Dermis microvascular lymphatic vessel endothelial cell (primary cell): Measurements from ENCODE around the gene CEP135. TPM values are rescaled to one million over a fixed set of nuclear protein-coding genes. Genes with fewer than 3 reads are reported as not detected.
A peak's percentile ranks its signal among the peaks of the same experiment; 100 is the strongest.

Experiments used
- DNase-seq, 2 donors: peaks; one replicate each; pipeline versions ENCODE4 v3.0.0 to v3.0.0-alpha.2; 2010; ENCODE audit warnings: low read depth in 2 of 2
- total RNA-seq: library from RNA; depleted of rRNA; stranded (reverse); fragments of >200 nt; gene quantifications from 2 replicates; pipeline ENCODE4 v1.2.1, GENCODE V29; 2014

CEP135 gene
- total RNA-seq, 1 donor from 2014 or later, result 5.8 TPM

- DNase-seq, result no peak
Measured at GRCh38 chr4:56007154-56007553, 58.4 kb downstream of the CEP135 start.

DNA sequence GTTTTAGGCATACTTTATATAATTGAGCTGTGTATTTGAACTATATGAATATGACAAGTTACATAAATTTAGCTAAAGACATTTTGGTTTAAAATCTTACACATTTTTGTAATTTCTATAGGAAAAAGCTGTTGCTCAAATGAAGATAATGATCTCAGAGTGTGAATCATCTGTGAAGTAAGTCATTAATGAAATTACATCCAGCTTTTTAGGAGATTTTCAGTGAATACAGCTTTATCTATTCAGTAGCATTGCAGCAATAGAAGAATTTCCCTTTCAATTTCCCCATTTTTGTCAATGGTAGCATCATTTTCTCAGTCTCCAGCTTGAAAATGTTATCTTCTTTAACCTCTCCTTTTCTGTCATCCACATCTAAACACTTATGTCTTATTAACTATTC is 59.5 kb downstream of the CEP135 start:
- no peak for DNase-seq

GRCh38 chr4:56026596-56026995 is 77.9 kb downstream of the CEP135 start:
- peak; percentile 10 to 81 for DNase-seq

DNA sequence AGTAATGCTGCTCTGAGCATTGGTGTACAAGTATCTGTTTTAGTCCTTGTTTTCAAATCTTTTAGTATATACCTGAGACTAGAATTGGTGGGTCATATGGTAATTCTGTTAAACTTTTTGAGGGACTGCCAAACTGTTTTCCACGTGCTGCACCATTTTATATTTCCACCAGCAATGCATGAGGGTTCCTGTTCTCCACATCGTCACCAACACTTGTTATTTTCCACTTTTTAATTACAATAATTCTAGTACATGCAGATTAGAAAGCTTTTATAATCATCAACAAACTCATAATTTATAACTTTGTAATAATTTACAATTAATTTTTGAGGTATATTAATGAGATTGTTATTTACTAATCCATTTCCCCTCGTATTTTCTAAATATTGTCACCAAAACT is 79.4 kb downstream of the CEP135 start:
- no peak for DNase-seq

DNA sequence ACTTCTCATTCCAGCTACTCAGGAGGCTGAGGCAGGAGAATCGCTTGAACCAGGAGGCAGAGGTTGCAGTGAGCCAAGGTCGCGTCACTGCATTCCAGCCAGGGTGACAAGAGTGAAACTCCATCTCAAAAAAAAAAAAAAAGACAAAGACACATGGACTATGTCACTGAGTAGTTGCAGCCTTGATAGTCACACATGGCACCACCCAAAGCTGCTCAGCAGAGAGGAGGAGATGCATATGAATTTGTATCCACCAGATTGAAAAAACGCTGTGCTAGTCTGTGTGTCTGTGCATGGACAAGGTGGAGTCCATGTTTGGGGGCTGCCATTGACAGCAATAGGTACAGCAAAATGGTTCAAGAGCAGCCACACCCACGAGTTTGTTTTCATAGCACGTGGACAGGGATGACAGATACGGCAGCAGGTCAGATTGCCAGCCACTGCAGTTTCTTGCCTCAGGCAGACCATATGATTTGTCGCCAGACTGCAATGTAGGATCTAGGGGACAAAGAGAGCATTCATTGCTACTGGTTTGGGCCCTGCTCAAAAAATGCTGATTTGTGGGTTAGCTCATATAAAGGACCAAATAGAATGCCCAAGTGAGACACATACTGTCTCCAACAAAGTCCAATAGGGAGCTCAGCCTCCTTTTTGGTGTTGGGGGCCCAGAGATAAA is 89.9 kb downstream of the CEP135 start:
- DNase-seq, result no peak

GRCh38 chr4:56040842-56041241 is 92.1 kb downstream of the CEP135 start:
- DNase-seq, result no peak

DNA sequence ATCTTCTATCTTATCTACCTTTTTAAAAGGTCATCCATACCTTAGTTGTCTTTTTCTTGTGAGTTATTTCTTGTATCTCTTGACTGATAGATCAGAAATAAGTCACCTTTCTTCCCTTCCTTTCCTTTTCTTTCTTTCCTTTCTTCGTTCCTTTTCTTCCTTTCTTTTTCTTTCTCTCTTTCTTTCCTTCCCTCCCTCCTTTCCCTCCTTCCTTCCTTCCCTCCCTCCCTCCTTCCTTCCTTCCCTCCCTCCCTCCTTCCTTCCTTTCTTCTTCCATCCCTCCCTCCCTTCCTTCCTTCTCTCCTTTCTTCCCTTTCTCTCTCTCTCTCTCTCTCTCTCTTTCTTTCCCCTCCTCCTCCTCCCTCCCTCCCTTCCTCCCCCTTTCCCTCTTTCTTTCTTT is 93.5 kb downstream of the CEP135 start:
- DNase-seq, result no peak

DNA sequence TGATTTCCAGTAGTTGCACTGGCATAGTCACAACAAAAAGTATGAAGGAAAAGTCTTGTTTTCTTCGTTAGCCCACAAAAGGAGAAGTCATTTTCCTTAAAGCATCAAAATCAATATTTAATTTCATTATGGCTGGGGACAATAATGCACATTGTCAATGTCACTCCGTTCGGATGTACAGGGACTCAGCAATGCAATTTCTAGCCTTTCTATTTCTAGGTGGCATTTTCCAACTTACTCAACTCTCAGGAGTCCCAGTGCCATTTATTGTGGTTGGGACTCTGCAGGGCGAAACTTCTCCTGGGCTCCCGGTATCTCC is 99.6 kb downstream of the CEP135 start:
- DNase-seq, result peak in 1 of 2 donors; percentile 13

GRCh38 chr4:56048702-56049431 is 100.1 kb downstream of the CEP135 start:
- DNase-seq, result peak; percentile 23 to 73

GRCh38 chr4:56050625-56051024 is 101.9 kb downstream of the CEP135 start:
- DNase-seq, result no peak

GRCh38 chr4:56051029-56051709 is 102.4 kb downstream of the CEP135 start:
- DNase-seq, result no peak

DNA sequence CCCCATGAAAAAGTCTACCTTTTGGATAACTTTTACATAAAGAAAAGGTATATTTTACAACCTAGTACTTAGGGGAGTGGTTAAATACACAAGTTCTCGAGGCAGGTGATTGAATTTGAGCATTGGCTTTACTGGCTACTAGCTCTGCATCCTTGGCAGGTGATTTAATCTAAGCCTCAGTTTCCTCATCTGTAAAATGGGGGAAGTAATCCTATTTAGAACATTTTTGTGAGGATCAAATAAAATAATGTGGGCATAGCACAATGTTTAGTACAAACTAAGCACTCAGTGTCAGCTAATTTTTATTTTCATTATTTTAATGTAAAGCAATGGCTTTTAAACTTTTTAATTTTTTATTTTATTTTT is 102.9 kb downstream of the CEP135 start:
- DNase-seq, result no peak

- DNase-seq, result no peak
Measured at GRCh38 chr4:56052481-56052880, 103.7 kb downstream of the CEP135 start.

GRCh38 chr4:56052966-56053365 is 104.2 kb downstream of the CEP135 start:
- no peak for DNase-seq

- DNase-seq, result no peak
Measured at GRCh38 chr4:56055027-56055977, 106.6 kb downstream of the CEP135 start.

DNA sequence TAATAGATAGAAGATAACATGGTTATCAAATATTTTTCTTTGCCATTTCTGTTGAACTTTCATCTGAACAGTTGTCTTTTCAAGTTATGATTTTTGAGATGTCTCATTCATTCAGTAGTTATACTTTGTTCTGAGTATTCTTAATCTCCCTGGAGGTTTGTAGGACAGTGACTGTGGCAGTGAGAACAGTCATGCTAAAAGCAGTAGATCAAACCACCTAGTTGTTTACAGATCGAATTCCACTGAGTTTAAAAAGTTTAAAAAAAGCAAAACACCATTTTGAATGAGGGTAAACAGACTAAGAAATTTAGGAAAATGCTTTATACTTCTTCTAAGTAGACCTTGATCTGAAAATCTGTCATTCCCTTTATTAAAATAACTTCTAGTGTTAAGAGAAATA is 107.2 kb downstream of the CEP135 start:
- DNase-seq, result no peak

DNA sequence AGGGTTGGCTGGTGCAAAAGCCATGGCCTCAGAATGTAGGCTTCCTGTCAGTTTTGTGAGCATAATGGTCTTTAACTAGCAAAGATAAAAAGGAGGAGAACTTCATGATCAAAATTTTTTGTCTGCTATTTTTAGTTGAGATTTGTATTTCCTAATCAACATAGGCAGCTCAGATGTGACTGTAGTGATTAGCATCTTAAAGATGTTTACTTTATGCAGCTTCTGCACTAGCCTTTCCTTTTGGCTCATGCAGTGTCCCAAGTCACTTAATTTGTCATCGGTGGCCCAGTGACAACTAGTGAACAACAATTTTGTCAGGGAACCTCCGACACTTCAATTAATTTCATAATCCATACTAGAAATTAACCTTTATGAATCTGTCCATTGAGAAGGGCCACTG is 109.8 kb downstream of the CEP135 start:
- DNase-seq, result no peak

GRCh38 chr4:56060036-56060435 is 111.3 kb downstream of the CEP135 start:
- no peak for DNase-seq

- no peak for DNase-seq
Measured at GRCh38 chr4:56062106-56062505, 113.4 kb downstream of the CEP135 start.

- DNase-seq, result no peak
Measured at GRCh38 chr4:56062526-56063145, 113.9 kb downstream of the CEP135 start.

DNA sequence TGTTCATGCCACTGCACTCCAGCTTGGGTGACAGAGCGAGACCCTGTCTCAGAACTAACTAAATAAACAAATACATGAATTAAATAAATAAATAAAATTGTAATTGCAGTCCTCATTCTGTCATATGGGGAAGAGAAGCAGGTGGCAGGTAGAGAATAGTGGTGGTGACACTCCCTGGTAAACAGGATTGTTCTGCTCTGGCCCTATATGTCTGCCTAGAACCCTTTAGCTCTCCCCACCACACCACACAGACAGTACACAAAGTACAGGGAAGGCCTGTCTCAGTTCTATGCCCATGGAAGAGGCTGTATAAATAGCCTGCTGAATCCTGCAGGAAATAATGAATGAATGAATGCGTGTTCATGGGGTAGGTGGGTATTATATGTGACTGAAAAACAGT is 117.7 kb downstream of the CEP135 start:
- DNase-seq, result no peak
